Subcutaneous adipose tissue (tissue), 4 donors: ENCODE results near the gene AXDND1. TPM values are rescaled to one million over a fixed set of nuclear protein-coding genes. Genes with fewer than 3 reads are reported as not detected.

ENCODE experiments used
- total RNA-seq, 4 donors: library from RNA; depleted of rRNA; stranded (reverse); fragments of >200 nt; gene quantifications; one replicate each; pipeline ENCODE4 v1.1.0, GENCODE V29; 2016
- TF ChIP-seq, protein P1 (sequence below): fragments of 450-650 bp; IDR thresholded peaks from one replicate; pipeline ENCODE4 v1.5.1; 2016; ENCODE audit warnings: low read depth, mild to moderate bottlenecking, control low read depth, antibody characterized with exemption, moderate library complexity

The AXDND1 gene
- total RNA-seq, 4 donors from 2014 or later: 1.7 TPM; not detected in 3

GRCh38 chr1:179372160-179372559 is 6.4 kb downstream of the AXDND1 start:
- TF ChIP-seq, protein P1, sequence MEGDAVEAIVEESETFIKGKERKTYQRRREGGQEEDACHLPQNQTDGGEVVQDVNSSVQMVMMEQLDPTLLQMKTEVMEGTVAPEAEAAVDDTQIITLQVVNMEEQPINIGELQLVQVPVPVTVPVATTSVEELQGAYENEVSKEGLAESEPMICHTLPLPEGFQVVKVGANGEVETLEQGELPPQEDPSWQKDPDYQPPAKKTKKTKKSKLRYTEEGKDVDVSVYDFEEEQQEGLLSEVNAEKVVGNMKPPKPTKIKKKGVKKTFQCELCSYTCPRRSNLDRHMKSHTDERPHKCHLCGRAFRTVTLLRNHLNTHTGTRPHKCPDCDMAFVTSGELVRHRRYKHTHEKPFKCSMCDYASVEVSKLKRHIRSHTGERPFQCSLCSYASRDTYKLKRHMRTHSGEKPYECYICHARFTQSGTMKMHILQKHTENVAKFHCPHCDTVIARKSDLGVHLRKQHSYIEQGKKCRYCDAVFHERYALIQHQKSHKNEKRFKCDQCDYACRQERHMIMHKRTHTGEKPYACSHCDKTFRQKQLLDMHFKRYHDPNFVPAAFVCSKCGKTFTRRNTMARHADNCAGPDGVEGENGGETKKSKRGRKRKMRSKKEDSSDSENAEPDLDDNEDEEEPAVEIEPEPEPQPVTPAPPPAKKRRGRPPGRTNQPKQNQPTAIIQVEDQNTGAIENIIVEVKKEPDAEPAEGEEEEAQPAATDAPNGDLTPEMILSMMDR: no peak

- TF ChIP-seq, protein P1: no peak
Observed at GRCh38 chr1:179376223-179376622, 10.5 kb downstream of the AXDND1 start.

DNA sequence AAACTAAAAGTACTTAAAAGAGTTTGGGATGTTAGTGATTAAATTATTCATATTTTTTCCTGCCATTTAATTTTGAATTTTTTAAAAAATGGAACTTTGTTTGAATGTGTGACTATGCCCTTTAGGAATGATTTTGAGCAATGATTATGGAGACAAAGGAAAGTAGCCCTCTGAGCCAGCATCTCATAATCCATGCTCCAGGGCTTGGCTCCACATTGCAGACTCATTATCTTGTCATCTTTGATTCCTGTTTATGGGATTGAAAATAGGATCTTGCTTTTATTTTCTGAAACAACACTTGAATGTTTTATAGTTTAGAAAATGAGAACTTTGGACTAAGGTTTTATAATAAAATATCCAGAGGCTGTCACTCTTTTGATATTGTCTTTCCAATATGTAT is 14.5 kb downstream of the AXDND1 start:
- TF ChIP-seq, protein P1: no peak

DNA sequence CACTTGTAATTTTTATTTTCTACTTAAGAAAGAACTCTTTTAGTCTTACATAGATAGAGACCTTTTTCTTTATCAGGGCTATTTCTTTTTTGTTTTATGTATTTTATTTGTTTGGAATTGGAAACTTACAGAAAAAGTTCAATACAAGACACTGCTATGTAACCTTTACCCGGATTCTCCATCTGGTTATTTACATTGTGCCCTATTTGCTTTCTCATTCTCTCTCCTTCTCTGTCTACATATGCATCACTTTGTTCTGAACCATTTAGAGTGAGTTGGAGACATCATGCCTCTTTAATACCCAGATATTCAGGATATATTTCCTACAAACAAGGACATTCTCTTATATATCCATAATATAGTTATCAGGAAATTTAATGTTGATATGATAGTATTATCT is 18.3 kb downstream of the AXDND1 start:
- TF ChIP-seq, protein P1: no peak

GRCh38 chr1:179385510-179385909 is 19.7 kb downstream of the AXDND1 start:
- TF ChIP-seq, protein P1: no peak

DNA sequence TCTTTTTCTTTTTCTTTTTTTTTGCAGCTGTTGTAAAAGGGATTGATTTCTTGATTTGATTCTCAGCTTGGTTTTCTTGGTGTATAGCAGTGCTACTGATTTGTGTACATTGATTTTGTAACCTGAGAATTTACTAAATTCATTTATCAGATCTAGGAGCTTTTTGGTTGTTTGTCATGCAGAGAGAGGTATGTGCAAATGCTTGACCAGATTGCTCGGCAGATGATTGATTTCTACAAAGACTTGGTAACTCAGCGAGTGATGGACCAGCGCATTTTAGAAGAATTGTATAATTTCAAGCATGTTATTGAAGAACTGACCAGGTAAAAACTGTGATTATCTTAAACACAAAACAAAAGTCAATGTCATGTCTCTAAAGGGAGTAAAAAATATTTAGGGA is 27.9 kb downstream of the AXDND1 start:
- TF ChIP-seq, protein P1: no peak

- TF ChIP-seq, protein P1: no peak
Observed at GRCh38 chr1:179424610-179425009, 58.8 kb downstream of the AXDND1 start.
